HG02588 (cell line): Measurements from ENCODE around the gene STK38.
"Not testable (repeated sequence)": the region's sequence is repeated elsewhere in the genome, so short reads cannot be mapped to it uniquely, and the experiment has no call there.

Experiments
- ATAC-seq: cut with Tn5 transposase; IDR thresholded peaks from one replicate; pipeline ENCODE4 v1.9.1; 2021; ENCODE audit warnings: mild to moderate bottlenecking, moderate library complexity; ENCODE audit not compliant: unreplicated experiment

The STK38 gene

GRCh38 chr6:36491378-36491965 lies 55.8 kb downstream of the STK38 start:
- no peak for ATAC-seq

- ATAC-seq = no peak
Observed at GRCh38 chr6:36489426-36489825, 57.9 kb downstream of the STK38 start.

GRCh38 chr6:36488221-36488620 lies 59.1 kb downstream of the STK38 start:
- ATAC-seq = no peak

GRCh38 chr6:36487698-36488097 lies 59.6 kb downstream of the STK38 start:
- ATAC-seq = no peak

GRCh38 chr6:36484736-36485135 lies 62.5 kb downstream of the STK38 start:
- ATAC-seq = no peak

GRCh38 chr6:36483326-36483725 lies 64.0 kb downstream of the STK38 start:
- not testable (repeated sequence) for ATAC-seq

GRCh38 chr6:36479256-36479655 lies 68.0 kb downstream of the STK38 start:
- no peak for ATAC-seq

- ATAC-seq = no peak
Observed at GRCh38 chr6:36478051-36478526, 69.2 kb downstream of the STK38 start.

GRCh38 chr6:36469946-36470345 lies 77.3 kb downstream of the STK38 start:
- ATAC-seq = no peak

GRCh38 chr6:36469148-36469661 lies 78.1 kb downstream of the STK38 start:
- ATAC-seq = no peak

GRCh38 chr6:36467625-36468024 lies 79.7 kb downstream of the STK38 start:
- no peak for ATAC-seq

- ATAC-seq = no peak
Observed at GRCh38 chr6:36464233-36464632, 83.0 kb downstream of the STK38 start.

- no peak for ATAC-seq
Observed at GRCh38 chr6:36463676-36464075, 83.6 kb downstream of the STK38 start.

- ATAC-seq = no peak
Observed at GRCh38 chr6:36461646-36462045, 85.6 kb downstream of the STK38 start.

- ATAC-seq = no peak
Observed at GRCh38 chr6:36460916-36461315, 86.4 kb downstream of the STK38 start.

- ATAC-seq = no peak
Observed at GRCh38 chr6:36459501-36459900, 87.8 kb downstream of the STK38 start.

- no peak for ATAC-seq
Observed at GRCh38 chr6:36455486-36456027, 91.7 kb downstream of the STK38 start.

GRCh38 chr6:36452897-36453296 lies 94.4 kb downstream of the STK38 start:
- not testable (repeated sequence) for ATAC-seq

GRCh38 chr6:36449173-36449572 lies 98.1 kb downstream of the STK38 start:
- ATAC-seq = not testable (repeated sequence)

GRCh38 chr6:36445621-36446020 lies 101.7 kb downstream of the STK38 start:
- ATAC-seq = no peak

GRCh38 chr6:36444470-36444869 lies 102.8 kb downstream of the STK38 start:
- ATAC-seq = no peak
